ENCODE measurements around the gene GAS2L3. TPM values are rescaled to one million over a fixed set of nuclear protein-coding genes. Genes with fewer than 3 reads are reported as not detected.
"Not testable (repeated sequence)": the region's sequence is repeated elsewhere in the genome, so short reads cannot be mapped to it uniquely, and the experiment has no call there.

The GAS2L3 gene
- total RNA-seq, 1 experiment from 2014 or later, result 11.7 TPM

DNA sequence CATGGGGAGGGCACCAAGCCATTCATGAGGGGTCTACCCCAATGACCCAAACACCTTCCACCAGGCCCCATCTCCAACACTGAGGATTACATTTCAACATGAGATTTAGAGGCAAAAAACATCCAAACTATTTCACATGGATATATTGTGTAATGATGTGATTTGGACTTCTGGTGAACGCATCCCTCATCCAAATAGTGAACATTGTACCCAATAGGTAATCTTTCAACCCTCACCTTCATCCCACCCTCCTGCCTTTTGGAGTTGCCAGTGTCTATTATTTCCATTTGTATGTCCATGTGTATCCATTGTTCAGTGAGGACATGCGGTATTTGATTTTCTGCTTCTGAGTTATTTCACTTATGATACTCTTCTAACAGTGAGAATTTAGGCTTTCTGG is 16.1 kb upstream of the GAS2L3 start:
- no peaks in the 10 kb centered on the region for H3K79me1 ChIP-seq (ENCODE audit: insufficient read depth, low read depth, low read length, poor library complexity, severe bottlenecking)
- H4K5ac ChIP-seq (ENCODE audit: insufficient read length, low read depth, low read length), result no peak overlapping the region
- H4K20me1 ChIP-seq (ENCODE audit: control insufficient read depth, insufficient read depth, insufficient read length), result no peaks in the 10 kb centered on the region
- no CpG with 5 or more reads among the region's 2 CpGs for WGBS (ENCODE audit: extremely low coverage, insufficient read length, low lambda C conversion rate)
- H2BK20ac ChIP-seq (ENCODE audit: low read depth, low read length, poor library complexity, severe bottlenecking), result no peak overlapping the region
- H3K14ac ChIP-seq (ENCODE audit: insufficient read depth, low read length), result no peak overlapping the region
- no peaks in the 10 kb centered on the region for H3K27me3 ChIP-seq (ENCODE audit: insufficient read depth, low read length)
- no peak overlapping the region for H3K23ac ChIP-seq (ENCODE audit: insufficient read length, low read depth, low read length)
- no peak overlapping the region for H2AK5ac ChIP-seq (ENCODE audit: insufficient read length, low read length)
- H3K4me1 Mint-ChIP-seq, result no peaks in the 10 kb centered on the region
- no peak overlapping the region for H3K18ac ChIP-seq (ENCODE audit: insufficient read length, low read depth, low read length)
- no peaks in the 10 kb centered on the region for H3K36me3 Mint-ChIP-seq (ENCODE audit: insufficient read depth in 1 of 3, low read depth in 3 of 3)
- no peak overlapping the region for H3K56ac ChIP-seq (ENCODE audit: insufficient read length, low read depth, low read length)
- H3K9me3 Mint-ChIP-seq, result peaks cover 0 to 4% of the 10 kb centered on the region in 2 experiments; a peak in 1 of 5 replicates
- H3K23me2 ChIP-seq (ENCODE audit: insufficient read length, low read depth, low read length, poor library complexity, severe bottlenecking), result no peaks in the 10 kb centered on the region
- no peak overlapping the region for H3K4me2 ChIP-seq (ENCODE audit: insufficient read depth, insufficient read length, low read length)
- H3K79me2 ChIP-seq (ENCODE audit: insufficient read depth, low read length), result no peaks in the 10 kb centered on the region
- no peak overlapping the region for H2BK5ac ChIP-seq (ENCODE audit: insufficient read length, low read length)
- TF ChIP-seq, protein P1, sequence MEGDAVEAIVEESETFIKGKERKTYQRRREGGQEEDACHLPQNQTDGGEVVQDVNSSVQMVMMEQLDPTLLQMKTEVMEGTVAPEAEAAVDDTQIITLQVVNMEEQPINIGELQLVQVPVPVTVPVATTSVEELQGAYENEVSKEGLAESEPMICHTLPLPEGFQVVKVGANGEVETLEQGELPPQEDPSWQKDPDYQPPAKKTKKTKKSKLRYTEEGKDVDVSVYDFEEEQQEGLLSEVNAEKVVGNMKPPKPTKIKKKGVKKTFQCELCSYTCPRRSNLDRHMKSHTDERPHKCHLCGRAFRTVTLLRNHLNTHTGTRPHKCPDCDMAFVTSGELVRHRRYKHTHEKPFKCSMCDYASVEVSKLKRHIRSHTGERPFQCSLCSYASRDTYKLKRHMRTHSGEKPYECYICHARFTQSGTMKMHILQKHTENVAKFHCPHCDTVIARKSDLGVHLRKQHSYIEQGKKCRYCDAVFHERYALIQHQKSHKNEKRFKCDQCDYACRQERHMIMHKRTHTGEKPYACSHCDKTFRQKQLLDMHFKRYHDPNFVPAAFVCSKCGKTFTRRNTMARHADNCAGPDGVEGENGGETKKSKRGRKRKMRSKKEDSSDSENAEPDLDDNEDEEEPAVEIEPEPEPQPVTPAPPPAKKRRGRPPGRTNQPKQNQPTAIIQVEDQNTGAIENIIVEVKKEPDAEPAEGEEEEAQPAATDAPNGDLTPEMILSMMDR (conservative IDR thresholded peaks at IDR 0.05), result no peak
- H2BK15ac ChIP-seq (ENCODE audit: low read depth, low read length), result no peak overlapping the region
- H3K27ac Mint-ChIP-seq, result no peak overlapping the region
- H4K8ac ChIP-seq (replicated peaks; ENCODE audit: insufficient read length, low read depth, low read length), result no peak overlapping the region
- H3K4ac ChIP-seq (ENCODE audit: low read depth, low read length), result no peak overlapping the region
- no peaks in the 10 kb centered on the region for H3K4me1 ChIP-seq (ENCODE audit: insufficient read depth, low read length)
- H2BK120ac ChIP-seq (ENCODE audit: low read depth, low read length, poor library complexity, severe bottlenecking), result no peak overlapping the region
- H3K9me3 ChIP-seq (ENCODE audit: control insufficient read depth, low read depth, low read length), result no peaks in the 10 kb centered on the region
- H2AFZ ChIP-seq (ENCODE audit: low read length), result no peak overlapping the region
- no peak overlapping the region for H3T11ph ChIP-seq (ENCODE audit: low read length)
- no peak overlapping the region for H3K9ac ChIP-seq (ENCODE audit: extremely low read depth, insufficient read length, low read length)
- no peak for DNase-seq
- no peak overlapping the region for H4K91ac ChIP-seq (ENCODE audit: insufficient read length, low read depth, low read length)
- H3K4me3 Mint-ChIP-seq, result no peak overlapping the region; a peak in 1 of 5 replicates
- no peak overlapping the region for H2BK12ac ChIP-seq (ENCODE audit: insufficient read length, low read depth, low read length)
- H3K27me3 Mint-ChIP-seq (ENCODE audit: low read depth), result no peaks in the 10 kb centered on the region; the same call in 1 of the 2 replicates
- no peak overlapping the region for H3K27ac ChIP-seq (ENCODE audit: insufficient read length, low read depth, low read length)

DNA sequence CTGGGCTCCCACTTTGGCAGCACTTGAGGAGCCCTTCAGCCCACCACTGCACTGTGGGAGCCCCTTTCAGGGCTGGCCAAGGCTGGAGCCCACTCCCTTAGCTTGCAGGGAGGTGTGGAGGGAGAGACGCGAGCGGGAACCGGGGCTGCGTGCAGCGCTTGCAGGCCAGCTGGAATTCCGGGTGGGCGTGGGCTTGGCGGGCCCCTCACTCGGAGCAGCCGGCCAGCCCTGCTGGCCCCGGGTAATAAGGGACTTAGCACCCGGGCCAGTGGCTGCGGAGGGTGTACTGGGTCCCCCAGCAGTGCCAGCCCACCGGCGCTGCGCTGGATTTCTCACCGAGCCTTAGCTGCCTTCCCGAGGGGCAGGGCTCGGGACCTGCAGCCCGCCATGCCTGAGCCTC is 14.2 kb upstream of the GAS2L3 start:
- not testable (repeated sequence) for DNase-seq; H3K56ac ChIP-seq (ENCODE audit: insufficient read length, low read depth, low read length); H3K27me3 Mint-ChIP-seq (ENCODE audit: low read depth); H3K9me3 Mint-ChIP-seq; H3K23me2 ChIP-seq (ENCODE audit: insufficient read length, low read depth, low read length, poor library complexity, severe bottlenecking); H3K4ac ChIP-seq (ENCODE audit: low read depth, low read length); H2AFZ ChIP-seq (ENCODE audit: low read length); H3K23ac ChIP-seq (ENCODE audit: insufficient read length, low read depth, low read length); H3K79me1 ChIP-seq (ENCODE audit: insufficient read depth, low read depth, low read length, poor library complexity, severe bottlenecking); H3K4me1 ChIP-seq (ENCODE audit: insufficient read depth, low read length); H4K91ac ChIP-seq (ENCODE audit: insufficient read length, low read depth, low read length); H4K8ac ChIP-seq (replicated peaks; ENCODE audit: insufficient read length, low read depth, low read length); H2BK20ac ChIP-seq (ENCODE audit: low read depth, low read length, poor library complexity, severe bottlenecking); H3K27me3 ChIP-seq (ENCODE audit: insufficient read depth, low read length); H3K4me2 ChIP-seq (ENCODE audit: insufficient read depth, insufficient read length, low read length); H3K27ac ChIP-seq (ENCODE audit: insufficient read length, low read depth, low read length); H3K18ac ChIP-seq (ENCODE audit: insufficient read length, low read depth, low read length); H4K5ac ChIP-seq (ENCODE audit: insufficient read length, low read depth, low read length); H2BK5ac ChIP-seq (ENCODE audit: insufficient read length, low read length); H3K79me2 ChIP-seq (ENCODE audit: insufficient read depth, low read length); H3K27ac Mint-ChIP-seq; H2BK120ac ChIP-seq (ENCODE audit: low read depth, low read length, poor library complexity, severe bottlenecking); H2BK12ac ChIP-seq (ENCODE audit: insufficient read length, low read depth, low read length); H3K14ac ChIP-seq (ENCODE audit: insufficient read depth, low read length); H2BK15ac ChIP-seq (ENCODE audit: low read depth, low read length); H3K36me3 Mint-ChIP-seq (ENCODE audit: insufficient read depth in 1 of 3, low read depth in 3 of 3); H3K9ac ChIP-seq (ENCODE audit: extremely low read depth, insufficient read length, low read length); H4K20me1 ChIP-seq (ENCODE audit: control insufficient read depth, insufficient read depth, insufficient read length); H3K4me3 Mint-ChIP-seq; H2AK5ac ChIP-seq (ENCODE audit: insufficient read length, low read length); H3K4me1 Mint-ChIP-seq; H3T11ph ChIP-seq (ENCODE audit: low read length); H3K9me3 ChIP-seq (ENCODE audit: control insufficient read depth, low read depth, low read length)
- WGBS (ENCODE audit: extremely low coverage, insufficient read length, low lambda C conversion rate), result no CpG with 5 or more reads among the region's 21 CpGs

Data from H9 (cell line).